Spleen (tissue), 7 donors: Measurements from ENCODE around the gene NELL2.

Source experiments
- CTCF ChIP-seq, 11 experiments: fragments of 200-600 bp in 7 of 11; fragments of 450-650 bp in 4 of 11; sonication (generic) in 4 of 11; IDR thresholded peaks in 8 of 11; conservative IDR thresholded peaks in 3 of 11; 1 replicate in 7 of 11; 2 replicates in 4 of 11; pipeline versions ENCODE4 v1.4.0 to v1.8.0; 2016 to 2021; ENCODE audit warnings: antibody characterized with exemption in 11 of 11, inconsistent platforms in 4 of 11, mild to moderate bottlenecking in 1 of 11
- POLR2A ChIP-seq, 3 donors: fragments of 450-650 bp; IDR thresholded peaks; one replicate each; pipeline ENCODE4 v1.5.1; 2017; ENCODE audit warnings: antibody characterized with exemption in 3 of 3, mild to moderate bottlenecking in 1 of 3
- POLR2AphosphoS5 ChIP-seq, 3 donors: sonication (generic); formaldehyde crosslinking; IDR thresholded peaks; one replicate each; pipeline ENCODE4 v1.5.1; 2017; ENCODE audit warnings: antibody characterized with exemption in 3 of 3
- donor health status: DM: no; HTN: no; CAD: no; lungs with moderate emphysema.
- donor health status: DM: no; HTN: no; CAD: no.
- donor health status: DM: no; HTN: no; CAD: no.

GRCh38 chr12:44717612-44718011 lies 158.5 kb downstream of the NELL2 start:
- TF ChIP-seq CTCF (IDR thresholded peaks at IDR 0.05 in 8 of 11, conservative IDR thresholded peaks at IDR 0.05 in 3 of 11) = no peak
- no peak for TF ChIP-seq POLR2A (IDR thresholded peaks at IDR 0.05)
- no peak for TF ChIP-seq POLR2AphosphoS5 (IDR thresholded peaks at IDR 0.05)
